HEK293 (cell line): Measurements from ENCODE around the gene CHRM4.

ENCODE experiments used
- ATF2 ChIP-seq: fragments of 450-650 bp; formaldehyde crosslinking; IDR thresholded peaks from 2 replicates; pipeline ENCODE4 v1.5.1; 2016; ENCODE audit warnings: missing biosample characterization, missing genetic modification characterization, low read depth
- CTCF ChIP-seq: fragments of 450-650 bp; formaldehyde crosslinking; IDR thresholded peaks from 2 replicates; pipeline ENCODE4 v1.5.1; 2016; ENCODE audit warnings: missing biosample characterization, missing genetic modification characterization
- KLF10 ChIP-seq: fragments of 450-650 bp; IDR thresholded peaks from 2 replicates; pipeline ENCODE4 v1.5.1; 2018; ENCODE audit warnings: missing biosample characterization, mild to moderate bottlenecking, missing genetic modification characterization
- RBAK ChIP-seq: fragments of 450-650 bp; formaldehyde crosslinking; IDR thresholded peaks from 2 replicates; pipeline ENCODE4 v1.5.1; 2016; ENCODE audit warnings: missing biosample characterization, missing genetic modification characterization
- ZBTB8A ChIP-seq: fragments of 450-650 bp; formaldehyde crosslinking; IDR thresholded peaks from 2 replicates; pipeline ENCODE4 v1.5.1; 2016; ENCODE audit warnings: missing biosample characterization, missing genetic modification characterization
- ZNF248 ChIP-seq: fragments of 450-650 bp; formaldehyde crosslinking; IDR thresholded peaks from 2 replicates; pipeline ENCODE4 v1.5.1; 2017; ENCODE audit warnings: missing biosample characterization, missing genetic modification characterization
- ZNF324 ChIP-seq: fragments of 450-650 bp; formaldehyde crosslinking; IDR thresholded peaks from 2 replicates; pipeline ENCODE4 v1.5.1; 2016; ENCODE audit warnings: missing biosample characterization, missing genetic modification characterization
- ZNF423 ChIP-seq: fragments of 450-650 bp; formaldehyde crosslinking; IDR thresholded peaks from 2 replicates; pipeline ENCODE4 v1.5.1; 2016; ENCODE audit warnings: missing biosample characterization, missing genetic modification characterization
- ZNF529 ChIP-seq: fragments of 450-650 bp; formaldehyde crosslinking; IDR thresholded peaks from 2 replicates; pipeline ENCODE4 v1.5.1; 2017; ENCODE audit warnings: missing genetic modification characterization, missing biosample characterization; ENCODE audit not compliant: insufficient replicate concordance
- ZNF701 ChIP-seq: fragments of 450-650 bp; formaldehyde crosslinking; IDR thresholded peaks from 2 replicates; pipeline ENCODE4 v1.5.1; 2016; ENCODE audit warnings: missing biosample characterization, missing genetic modification characterization
- TF ChIP-seq, protein P1 (sequence below): sonication (generic); formaldehyde crosslinking; IDR thresholded peaks from 2 replicates; pipeline ENCODE4 v1.8.1; 2022; ENCODE audit warnings: mild to moderate bottlenecking, moderate library complexity, missing genetic modification reagents
- TF ChIP-seq, protein P2 (sequence below): fragments of 450-650 bp; IDR thresholded peaks from 2 replicates; pipeline ENCODE4 v1.5.1; 2018; ENCODE audit warnings: missing biosample characterization, mild to moderate bottlenecking, missing genetic modification characterization

GRCh38 chr11:46356924-46357482 is 34.6 kb downstream of the CHRM4 start:
- TF ChIP-seq ATF2 = no peak
- TF ChIP-seq, protein P1, sequence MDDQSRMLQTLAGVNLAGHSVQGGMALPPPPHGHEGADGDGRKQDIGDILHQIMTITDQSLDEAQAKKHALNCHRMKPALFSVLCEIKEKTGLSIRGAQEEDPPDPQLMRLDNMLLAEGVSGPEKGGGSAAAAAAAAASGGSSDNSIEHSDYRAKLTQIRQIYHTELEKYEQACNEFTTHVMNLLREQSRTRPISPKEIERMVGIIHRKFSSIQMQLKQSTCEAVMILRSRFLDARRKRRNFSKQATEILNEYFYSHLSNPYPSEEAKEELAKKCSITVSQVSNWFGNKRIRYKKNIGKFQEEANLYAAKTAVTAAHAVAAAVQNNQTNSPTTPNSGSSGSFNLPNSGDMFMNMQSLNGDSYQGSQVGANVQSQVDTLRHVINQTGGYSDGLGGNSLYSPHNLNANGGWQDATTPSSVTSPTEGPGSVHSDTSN (CRISPR knock-in tag) = no peak
- no peak for TF ChIP-seq ZNF248 (tag by site-specific recombination)
- TF ChIP-seq ZNF701 (tag by site-specific recombination) = no peak
- TF ChIP-seq ZNF423 (tag by site-specific recombination) = no peak
- TF ChIP-seq, protein P2, sequence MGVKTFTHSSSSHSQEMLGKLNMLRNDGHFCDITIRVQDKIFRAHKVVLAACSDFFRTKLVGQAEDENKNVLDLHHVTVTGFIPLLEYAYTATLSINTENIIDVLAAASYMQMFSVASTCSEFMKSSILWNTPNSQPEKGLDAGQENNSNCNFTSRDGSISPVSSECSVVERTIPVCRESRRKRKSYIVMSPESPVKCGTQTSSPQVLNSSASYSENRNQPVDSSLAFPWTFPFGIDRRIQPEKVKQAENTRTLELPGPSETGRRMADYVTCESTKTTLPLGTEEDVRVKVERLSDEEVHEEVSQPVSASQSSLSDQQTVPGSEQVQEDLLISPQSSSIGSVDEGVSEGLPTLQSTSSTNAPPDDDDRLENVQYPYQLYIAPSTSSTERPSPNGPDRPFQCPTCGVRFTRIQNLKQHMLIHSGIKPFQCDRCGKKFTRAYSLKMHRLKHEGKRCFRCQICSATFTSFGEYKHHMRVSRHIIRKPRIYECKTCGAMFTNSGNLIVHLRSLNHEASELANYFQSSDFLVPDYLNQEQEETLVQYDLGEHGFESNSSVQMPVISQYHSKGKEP (tag by site-specific recombination) = no peak
- no peak for TF ChIP-seq CTCF (tag by site-specific recombination)
- no peak for TF ChIP-seq RBAK
- TF ChIP-seq KLF10 (tag by site-specific recombination) = no peak
- TF ChIP-seq ZBTB8A (tag by site-specific recombination) = no peak
- no peak for TF ChIP-seq ZNF324
- no peak for TF ChIP-seq ZNF529 (tag by site-specific recombination)
